ENCODE data around the gene RTEL1. TPM values are rescaled to one million over a fixed set of nuclear protein-coding genes. Genes with fewer than 3 reads are reported as not detected.
"Not testable (repeated sequence)": the region's sequence is repeated elsewhere in the genome, so short reads cannot be mapped to it uniquely, and the experiment has no call there.

The RTEL1 gene
- total RNA-seq, 2 donors from 2014 or later: 26.8 to 34.6 TPM

DNA sequence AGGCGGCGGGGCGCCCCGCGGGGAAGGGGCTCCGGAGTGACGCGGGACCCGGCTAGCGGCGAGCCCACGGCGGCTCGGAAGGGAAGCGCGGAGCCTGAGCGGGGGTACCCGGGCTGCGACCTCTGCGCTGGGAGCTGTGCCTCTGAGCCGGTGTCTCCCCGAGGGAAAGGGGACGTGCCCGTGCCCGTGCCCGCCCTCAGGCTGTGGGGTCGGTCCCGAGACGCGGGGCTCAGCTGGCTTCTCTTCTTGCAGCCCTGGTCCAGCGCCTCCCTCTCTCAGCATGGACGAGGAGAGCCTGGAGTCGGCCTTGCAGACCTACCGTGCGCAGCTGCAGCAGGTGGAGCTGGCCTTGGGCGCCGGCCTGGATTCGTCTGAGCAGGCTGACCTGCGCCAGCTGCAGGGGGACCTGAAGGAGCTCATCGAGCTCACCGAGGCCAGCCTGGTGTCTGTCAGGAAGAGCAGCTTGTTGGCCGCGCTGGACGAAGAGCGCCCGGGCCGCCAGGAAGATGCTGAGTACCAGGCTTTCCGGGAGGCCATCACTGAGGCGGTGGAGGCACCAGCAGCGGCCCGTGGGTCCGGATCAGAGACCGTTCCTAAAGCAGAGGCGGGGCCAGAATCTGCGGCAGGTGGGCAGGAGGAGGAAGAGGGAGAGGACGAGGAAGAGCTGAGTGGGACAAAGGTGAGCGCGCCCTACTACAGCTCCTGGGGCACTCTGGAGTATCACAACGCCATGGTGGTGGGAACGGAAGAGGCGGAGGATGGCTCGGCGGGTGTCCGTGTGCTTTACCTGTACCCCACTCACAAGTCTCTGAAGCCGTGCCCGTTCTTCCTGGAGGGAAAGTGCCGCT lies 50.4 kb downstream of the RTEL1 start:
- DNase-seq (no peak), ATAC-seq (replicated peaks in 1 of 2) (peak; percentile 3 to 12)
- no peaks in the 10 kb centered on the region for H3K27me3 Mint-ChIP-seq (ENCODE audit: low read depth)
- peak overlapping the region; percentile 94 to 96 for H3K4me3 Mint-ChIP-seq
- H3K36me3 Mint-ChIP-seq (ENCODE audit: insufficient read depth in 2 of 2): peaks cover 6 to 34% of the 10 kb centered on the region in 2 donors
- H3K9me3 Mint-ChIP-seq: peaks cover 2 to 5% of the 10 kb centered on the region in 2 donors
- peak overlapping the region; percentile 77 for H3K27ac Mint-ChIP-seq
- H3K4me1 Mint-ChIP-seq (ENCODE audit: low read depth): peaks cover 51% of the 10 kb centered on the region

DNA sequence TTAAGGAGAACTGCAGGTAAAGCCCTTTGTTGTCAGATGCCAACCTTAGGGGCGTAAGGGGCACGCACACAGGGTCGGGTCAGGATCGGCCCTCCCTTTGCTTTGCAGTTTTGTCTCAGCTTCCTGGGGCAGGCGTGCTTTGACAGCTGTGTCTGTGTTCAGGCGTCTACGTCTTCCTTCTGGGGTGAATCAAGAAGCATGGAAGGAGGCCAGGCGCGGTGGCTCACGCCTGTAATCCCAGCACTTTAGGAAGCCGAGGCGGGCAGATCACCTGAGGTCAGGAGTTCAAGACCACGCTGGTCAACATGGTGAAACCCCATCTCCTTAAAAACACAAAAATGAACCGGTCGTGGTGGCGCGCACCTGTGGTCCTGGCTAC lies 51.0 kb downstream of the RTEL1 start:
- H3K4me3 Mint-ChIP-seq: peak overlapping the region; percentile 94 to 96
- H3K27ac Mint-ChIP-seq: no peak overlapping the region
- H3K4me1 Mint-ChIP-seq (ENCODE audit: low read depth): peaks cover 53% of the 10 kb centered on the region
- ATAC-seq (replicated peaks in 1 of 2) (no peak), DNase-seq (no peak)
- peaks cover 6 to 39% of the 10 kb centered on the region in 2 donors for H3K36me3 Mint-ChIP-seq (ENCODE audit: insufficient read depth in 2 of 2)
- peaks cover 2 to 5% of the 10 kb centered on the region in 2 donors for H3K9me3 Mint-ChIP-seq
- H3K27me3 Mint-ChIP-seq (ENCODE audit: low read depth): no peaks in the 10 kb centered on the region

DNA sequence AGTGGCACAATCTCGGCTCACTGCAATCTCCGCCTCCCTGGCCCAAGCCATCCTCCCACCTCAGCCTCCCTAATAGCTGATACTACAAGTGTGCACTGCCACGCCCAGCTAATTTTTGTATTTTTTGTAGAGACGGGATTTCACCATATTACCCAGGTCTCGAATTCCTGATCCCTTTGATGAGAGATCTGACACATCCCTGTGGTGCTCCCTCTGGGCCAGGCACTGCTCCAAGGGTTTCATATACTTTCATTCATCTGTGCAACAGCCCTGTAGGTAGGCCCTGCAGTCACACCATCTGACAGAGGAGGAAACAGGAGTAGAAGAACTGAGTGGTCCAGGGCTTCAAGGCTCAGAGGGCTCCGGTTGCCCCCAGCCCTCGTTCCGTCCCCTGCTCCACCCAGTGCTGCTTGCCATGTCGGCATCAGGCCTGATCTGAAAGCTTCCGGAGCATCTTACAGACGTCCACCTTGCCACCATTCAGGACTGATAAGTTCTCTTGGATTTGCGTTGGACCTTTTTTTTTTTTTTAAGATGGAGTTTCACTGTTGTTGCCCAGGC lies 53.1 kb downstream of the RTEL1 start:
- Mint-ChIP-seq H3K27ac (no peak overlapping the region), H3K9me3 (peaks cover 2 to 7% of the 10 kb centered on the region in 2 donors), H3K4me3 (peak overlapping the region; percentile 41 to 71), H3K27me3 (ENCODE audit: low read depth) (no peaks in the 10 kb centered on the region), H3K36me3 (ENCODE audit: insufficient read depth in 2 of 2) (peaks cover 12 to 50% of the 10 kb centered on the region in 2 donors), H3K4me1 (ENCODE audit: low read depth) (peaks cover 64% of the 10 kb centered on the region)
- DNase-seq: no peak
- ATAC-seq (replicated peaks in 1 of 2): no peak

GRCh38 chr20:63712191-63712590 lies 54.1 kb downstream of the RTEL1 start:
- peaks cover 2 to 9% of the 10 kb centered on the region in 2 donors for H3K9me3 Mint-ChIP-seq
- peaks cover 67% of the 10 kb centered on the region for H3K4me1 Mint-ChIP-seq (ENCODE audit: low read depth)
- H3K4me3 Mint-ChIP-seq: peak overlapping the region in 1 of 2 donors; percentile 10
- ATAC-seq (replicated peaks in 1 of 2) (no peak), DNase-seq (no peak)
- H3K36me3 Mint-ChIP-seq (ENCODE audit: insufficient read depth in 2 of 2): peaks cover 14 to 56% of the 10 kb centered on the region in 2 donors
- H3K27ac Mint-ChIP-seq: peak overlapping the region; percentile 81
- H3K27me3 Mint-ChIP-seq (ENCODE audit: low read depth): no peaks in the 10 kb centered on the region

DNA sequence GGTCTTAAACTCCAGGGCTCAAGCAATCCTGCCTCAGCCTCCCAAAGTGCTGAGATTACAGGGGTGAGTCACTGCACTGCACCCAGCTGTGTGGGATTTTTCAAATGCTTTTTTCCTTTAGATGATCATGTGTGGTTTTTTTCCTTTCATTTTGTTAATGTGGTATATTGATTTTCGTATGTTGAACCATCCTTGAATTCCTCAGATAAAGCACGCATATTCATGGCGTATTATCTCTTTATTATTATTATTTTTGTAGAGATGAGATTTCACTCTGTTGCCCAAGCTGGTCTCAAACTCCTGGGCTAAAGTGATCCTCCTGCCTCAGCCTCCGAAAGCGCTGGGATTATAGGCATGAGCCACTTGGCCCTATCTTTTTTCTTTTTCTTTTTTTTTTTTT lies 56.7 kb downstream of the RTEL1 start:
- Mint-ChIP-seq H3K4me3 (no peak overlapping the region), H3K9me3 (peaks cover 6 to 9% of the 10 kb centered on the region in 2 donors), H3K36me3 (ENCODE audit: insufficient read depth in 2 of 2) (peaks cover 27 to 74% of the 10 kb centered on the region in 2 donors), H3K27me3 (ENCODE audit: low read depth) (no peaks in the 10 kb centered on the region), H3K4me1 (ENCODE audit: low read depth) (peaks cover 56% of the 10 kb centered on the region), H3K27ac (no peak overlapping the region)
- no peak for DNase-seq
- ATAC-seq (replicated peaks in 1 of 2): no peak

DNA sequence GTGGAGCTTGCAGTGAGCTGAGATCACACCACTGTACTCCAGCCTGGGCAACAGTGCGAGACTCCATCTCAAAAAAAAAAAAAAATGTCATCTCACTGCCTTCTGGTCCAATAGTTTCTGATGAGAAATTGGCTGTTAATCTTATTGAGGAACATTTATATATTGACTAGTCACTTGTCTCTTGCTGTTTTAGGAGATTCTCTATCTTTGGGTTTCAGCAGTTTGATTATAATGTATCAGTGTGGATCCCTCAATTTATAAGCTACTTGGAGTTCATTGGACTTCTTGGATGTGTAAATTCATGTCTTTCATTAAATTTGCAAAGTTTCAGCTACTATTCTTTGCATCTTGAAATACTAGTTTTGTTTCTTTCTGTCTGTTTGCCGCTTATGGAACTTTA lies 60.9 kb downstream of the RTEL1 start:
- no peaks in the 10 kb centered on the region for H3K27me3 Mint-ChIP-seq (ENCODE audit: low read depth)
- peaks cover 27 to 55% of the 10 kb centered on the region in 2 donors for H3K36me3 Mint-ChIP-seq (ENCODE audit: insufficient read depth in 2 of 2)
- peaks cover 3 to 4% of the 10 kb centered on the region in 2 donors for H3K9me3 Mint-ChIP-seq
- ATAC-seq (replicated peaks in 1 of 2) (no peak), DNase-seq (no peak)
- H3K4me3 Mint-ChIP-seq: no peak overlapping the region
- peaks cover 49% of the 10 kb centered on the region for H3K4me1 Mint-ChIP-seq (ENCODE audit: low read depth)
- H3K27ac Mint-ChIP-seq: no peak overlapping the region

DNA sequence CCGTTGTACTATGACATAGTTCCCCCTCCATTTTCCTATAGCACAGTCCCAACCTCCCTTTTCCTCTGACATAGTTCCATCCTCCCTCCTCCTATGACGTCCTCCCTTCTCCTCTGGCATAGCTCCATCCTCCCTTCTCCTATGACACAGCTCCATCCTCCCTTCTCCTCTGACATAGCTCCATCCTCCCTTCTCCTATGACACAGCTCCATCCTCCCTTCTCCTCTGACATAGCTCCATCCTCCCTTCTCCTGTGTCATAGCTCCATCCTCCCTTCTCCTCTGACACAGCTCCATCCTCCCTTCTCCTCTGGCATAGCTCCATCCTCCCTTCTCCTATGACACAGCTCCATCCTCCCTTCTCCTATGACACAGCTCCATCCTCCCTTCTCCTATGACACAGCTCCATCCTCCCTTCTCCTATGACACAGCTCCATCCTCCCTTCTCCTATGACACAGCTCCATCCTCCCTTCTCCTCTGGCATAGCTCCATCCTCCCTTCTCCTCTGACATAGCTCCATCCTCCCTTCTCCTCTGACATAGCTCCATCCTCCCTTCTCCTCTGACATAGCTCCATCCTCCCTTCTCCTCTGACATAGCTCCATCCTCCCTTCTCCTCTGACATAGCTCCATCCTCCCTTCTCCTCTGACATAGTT lies 65.0 kb downstream of the RTEL1 start:
- not testable (repeated sequence) for H3K9me3 Mint-ChIP-seq; ATAC-seq (replicated peaks in 1 of 2); H3K27me3 Mint-ChIP-seq (ENCODE audit: low read depth); H3K4me3 Mint-ChIP-seq; DNase-seq
- H3K4me1 Mint-ChIP-seq (ENCODE audit: low read depth): peaks cover 26% of the 10 kb centered on the region
- H3K36me3 Mint-ChIP-seq (ENCODE audit: insufficient read depth in 2 of 2): peaks cover 22 to 54% of the 10 kb centered on the region in 2 donors
- H3K27ac Mint-ChIP-seq: peak overlapping the region; percentile 38

DNA sequence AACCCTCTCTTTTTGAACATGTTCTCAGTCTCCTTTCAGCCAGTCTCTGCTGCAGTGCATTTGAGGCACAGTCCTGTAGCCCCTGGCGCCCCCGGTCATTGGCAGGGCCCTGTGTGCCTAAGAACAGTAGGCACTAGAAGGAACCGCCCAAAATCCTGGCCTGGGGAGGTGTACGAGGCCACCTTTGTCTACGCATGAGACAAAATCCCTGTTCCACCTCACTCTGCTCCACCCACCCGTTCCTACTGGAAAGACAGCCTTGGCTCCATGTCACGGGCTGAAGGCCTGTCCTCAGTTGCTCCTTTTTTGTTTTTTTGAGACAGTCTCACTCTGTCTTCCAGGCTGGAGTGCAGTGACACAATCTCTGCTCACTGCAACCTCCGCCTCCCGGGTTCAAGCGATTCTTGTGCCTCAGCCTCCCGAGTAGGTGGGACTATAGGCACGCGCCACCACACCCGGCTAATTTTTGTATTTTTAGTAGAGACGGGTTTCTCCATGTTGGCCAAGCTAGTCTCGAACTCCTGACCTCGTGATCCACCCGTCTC lies 72.1 kb downstream of the RTEL1 start:
- not testable (repeated sequence) for H3K27me3 Mint-ChIP-seq (ENCODE audit: low read depth); DNase-seq; ATAC-seq (replicated peaks in 1 of 2); H3K9me3 Mint-ChIP-seq; H3K4me3 Mint-ChIP-seq; H3K27ac Mint-ChIP-seq; H3K4me1 Mint-ChIP-seq (ENCODE audit: low read depth)
- peaks cover 9 to 32% of the 10 kb centered on the region in 2 donors for H3K36me3 Mint-ChIP-seq (ENCODE audit: insufficient read depth in 2 of 2)

- H3K27me3 Mint-ChIP-seq (ENCODE audit: low read depth): no peaks in the 10 kb centered on the region
- peaks cover 4 to 22% of the 10 kb centered on the region in 2 donors for H3K36me3 Mint-ChIP-seq (ENCODE audit: insufficient read depth in 2 of 2)
- H3K9me3 Mint-ChIP-seq: no peaks in the 10 kb centered on the region
- no peak overlapping the region for H3K4me3 Mint-ChIP-seq
- DNase-seq: no peak
- no peak overlapping the region for H3K27ac Mint-ChIP-seq
- peaks cover 7% of the 10 kb centered on the region for H3K4me1 Mint-ChIP-seq (ENCODE audit: low read depth)
- ATAC-seq (replicated peaks in 1 of 2): no peak
These were observed 73.3 kb downstream of the RTEL1 start for GRCh38 chr20:63731410-63731809.

DNA sequence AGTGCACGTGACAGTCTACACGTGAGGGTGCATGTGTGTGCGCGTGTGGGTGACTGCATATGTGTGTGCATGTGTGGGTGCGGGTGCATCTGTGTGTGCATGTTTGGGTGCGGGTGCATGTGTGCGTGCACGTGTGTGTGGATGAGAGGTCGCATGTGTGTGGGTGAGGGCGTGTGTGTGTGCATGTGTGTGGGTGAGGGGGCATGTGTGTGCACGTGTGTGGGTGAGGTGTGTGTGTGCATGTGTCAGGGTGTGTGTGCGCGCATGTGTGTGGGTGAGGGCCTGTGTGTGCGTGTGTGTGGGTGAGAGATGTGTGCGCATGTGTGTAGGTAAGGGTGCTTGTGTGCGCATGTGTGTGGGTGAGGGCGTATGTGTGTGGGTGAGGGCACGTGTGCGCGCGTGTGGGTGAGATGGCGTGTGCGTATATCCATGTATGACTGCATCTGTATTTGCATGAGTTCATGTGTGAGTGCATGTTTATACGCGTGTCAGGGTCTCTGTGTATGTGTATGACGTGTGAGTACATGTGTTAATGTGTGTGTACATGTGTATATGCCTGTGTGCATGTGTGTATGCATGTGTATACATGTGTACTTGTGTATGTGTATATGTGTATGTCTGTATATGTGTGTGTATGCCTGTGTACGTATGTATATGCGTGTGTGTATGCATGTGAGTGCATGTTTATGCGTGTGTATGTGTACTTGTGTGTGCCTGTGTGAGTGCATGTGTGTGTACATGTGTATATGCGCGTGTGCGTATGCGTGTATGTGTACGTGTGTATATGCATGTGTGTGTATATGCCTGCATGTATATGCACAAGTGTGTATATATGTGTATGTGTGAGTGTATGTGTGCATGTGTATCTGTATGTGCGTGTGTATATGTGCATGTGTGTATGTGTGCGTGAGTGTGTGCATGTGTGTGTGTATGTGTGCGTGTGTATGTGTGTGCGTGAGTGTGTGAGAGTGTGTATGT lies 74.3 kb downstream of the RTEL1 start:
- Mint-ChIP-seq H3K9me3 (no peaks in the 10 kb centered on the region), H3K4me3 (no peak overlapping the region), H3K4me1 (ENCODE audit: low read depth) (peaks cover 16% of the 10 kb centered on the region), H3K27ac (no peak overlapping the region), H3K36me3 (ENCODE audit: insufficient read depth in 2 of 2) (peaks cover 2 to 13% of the 10 kb centered on the region in 2 donors), H3K27me3 (ENCODE audit: low read depth) (no peaks in the 10 kb centered on the region)
- ATAC-seq (replicated peaks in 1 of 2) (no peak), DNase-seq (no peak)

DNA sequence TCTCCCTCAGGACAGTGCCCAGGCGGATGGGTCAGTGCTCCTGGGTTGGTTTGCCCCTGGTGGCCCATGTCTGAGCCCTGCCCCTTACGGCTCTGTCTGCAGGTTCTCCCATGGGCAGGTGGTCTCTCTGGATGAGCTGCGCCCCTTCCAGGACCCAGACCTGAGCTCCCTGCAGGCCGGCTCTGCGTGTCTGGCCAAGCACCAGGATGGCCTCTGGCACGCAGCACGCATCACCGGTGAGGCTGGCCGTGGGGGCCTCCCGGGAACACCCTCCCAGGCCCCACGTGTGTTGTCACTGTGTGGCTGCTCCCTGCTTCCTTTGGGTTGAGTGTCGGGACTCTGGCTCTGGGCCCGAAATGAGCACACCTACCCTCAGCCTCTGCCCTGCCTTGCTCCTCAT lies 75.0 kb downstream of the RTEL1 start:
- peaks cover 2 to 10% of the 10 kb centered on the region in 2 donors for H3K36me3 Mint-ChIP-seq (ENCODE audit: insufficient read depth in 2 of 2)
- H3K9me3 Mint-ChIP-seq: no peaks in the 10 kb centered on the region
- no peaks in the 10 kb centered on the region for H3K27me3 Mint-ChIP-seq (ENCODE audit: low read depth)
- H3K27ac Mint-ChIP-seq: no peak overlapping the region
- H3K4me3 Mint-ChIP-seq: no peak overlapping the region
- peaks cover 16% of the 10 kb centered on the region for H3K4me1 Mint-ChIP-seq (ENCODE audit: low read depth)
- ATAC-seq (replicated peaks in 1 of 2): no peak
- no peak for DNase-seq

DNA sequence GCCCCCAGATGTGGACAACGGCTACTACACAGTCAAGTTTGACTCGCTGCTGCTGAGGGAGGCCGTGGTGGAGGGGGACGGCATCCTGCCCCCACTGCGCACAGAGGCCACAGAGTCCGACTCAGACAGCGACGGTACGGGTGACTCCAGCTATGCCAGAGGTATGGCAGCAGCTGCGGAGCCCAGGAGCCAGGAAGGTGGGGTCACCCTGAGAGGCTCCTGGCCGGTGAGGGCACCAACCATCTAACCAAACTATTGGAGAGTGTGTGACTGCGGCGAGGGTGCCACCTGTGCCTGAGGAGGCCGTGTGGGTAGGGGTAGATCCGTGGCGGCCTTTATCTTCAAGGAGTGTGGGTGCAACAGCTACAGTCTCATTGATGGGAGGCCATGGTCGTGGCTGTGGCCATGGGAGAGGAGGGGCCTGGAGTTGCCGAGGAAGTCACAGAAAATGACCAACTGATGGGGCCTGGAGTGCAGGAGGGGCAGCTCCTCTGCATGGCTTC lies 75.5 kb downstream of the RTEL1 start:
- H3K27me3 Mint-ChIP-seq (ENCODE audit: low read depth): no peaks in the 10 kb centered on the region
- peaks cover 0 to 7% of the 10 kb centered on the region in 2 donors for H3K36me3 Mint-ChIP-seq (ENCODE audit: insufficient read depth in 2 of 2)
- no peak for ATAC-seq (replicated peaks in 1 of 2)
- H3K4me1 Mint-ChIP-seq (ENCODE audit: low read depth): peaks cover 16% of the 10 kb centered on the region
- H3K4me3 Mint-ChIP-seq: no peak overlapping the region
- H3K9me3 Mint-ChIP-seq: no peaks in the 10 kb centered on the region
- H3K27ac Mint-ChIP-seq: no peak overlapping the region
- no peak for DNase-seq
